Measurements from ENCODE around the gene APBA1.

DNA sequence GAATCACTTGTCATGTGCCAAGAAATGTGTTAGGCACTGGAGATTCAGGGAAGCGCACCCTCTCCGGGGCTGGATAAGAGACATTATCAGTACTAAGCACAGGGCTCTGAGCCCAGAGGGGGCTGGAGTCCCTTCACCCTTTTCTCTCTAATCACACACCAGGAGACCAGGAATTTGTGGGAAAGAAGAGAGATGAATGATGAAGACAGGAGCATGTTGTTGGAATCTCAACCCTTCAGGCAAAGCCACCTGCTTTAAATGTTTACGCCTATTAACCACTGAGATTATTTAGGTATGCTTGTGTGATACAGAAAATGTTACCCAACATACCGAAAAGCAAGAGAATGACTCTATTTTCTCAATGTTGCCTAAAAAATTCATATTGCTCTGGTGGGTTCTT, 227.4 kb downstream of the APBA1 start:
- TF ChIP-seq CTCF (IDR thresholded peaks at IDR 0.05) (no peak), REST (IDR thresholded peaks at IDR 0.05; ENCODE audit: low read depth, low read length) (no peak), MAX (IDR thresholded peaks at IDR 0.05; ENCODE audit: low read depth) (no peak), RCOR1 (IDR thresholded peaks at IDR 0.05; ENCODE audit: low read length) (no peak), TEAD4 (IDR thresholded peaks at IDR 0.05; ENCODE audit: borderline replicate concordance, insufficient read depth) (no peak), NRF1 (IDR thresholded peaks at IDR 0.05; ENCODE audit: low read depth, low read length) (no peak), EZH2phosphoT487 (IDR thresholded peaks at IDR 0.05; ENCODE audit: borderline replicate concordance, low read depth) (no peak), RAD21 (IDR thresholded peaks at IDR 0.05; ENCODE audit: low read length) (no peak), NFIC (IDR thresholded peaks at IDR 0.05; ENCODE audit: borderline replicate concordance) (no peak), CHD2 (IDR thresholded peaks at IDR 0.05; ENCODE audit: low read length, partially characterized antibody) (no peak), EP300 (IDR thresholded peaks at IDR 0.05; ENCODE audit: borderline replicate concordance in 1 of 2, low read depth in 1 of 2, low read length in 1 of 2) (no peak)
- TF ChIP-seq, protein P1, sequence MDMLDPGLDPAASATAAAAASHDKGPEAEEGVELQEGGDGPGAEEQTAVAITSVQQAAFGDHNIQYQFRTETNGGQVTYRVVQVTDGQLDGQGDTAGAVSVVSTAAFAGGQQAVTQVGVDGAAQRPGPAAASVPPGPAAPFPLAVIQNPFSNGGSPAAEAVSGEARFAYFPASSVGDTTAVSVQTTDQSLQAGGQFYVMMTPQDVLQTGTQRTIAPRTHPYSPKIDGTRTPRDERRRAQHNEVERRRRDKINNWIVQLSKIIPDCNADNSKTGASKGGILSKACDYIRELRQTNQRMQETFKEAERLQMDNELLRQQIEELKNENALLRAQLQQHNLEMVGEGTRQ (IDR thresholded peaks at IDR 0.05; ENCODE audit: borderline replicate concordance, low read depth, low read length) = no peak
